GM19463 (cell line): Measurements from ENCODE around the gene CCN2.
"Not testable (repeated sequence)": the region's sequence is repeated elsewhere in the genome, so short reads cannot be mapped to it uniquely, and the experiment has no call there.

ENCODE experiments used
- ATAC-seq: cut with Tn5 transposase; IDR thresholded peaks from one replicate; pipeline ENCODE4 v1.9.1; 2021; ENCODE audit warnings: mild to moderate bottlenecking, moderate library complexity; ENCODE audit not compliant: unreplicated experiment

Gene CCN2

GRCh38 chr6:131946404-131946991, 4.7 kb downstream of the CCN2 start:
- no peak for ATAC-seq

- no peak for ATAC-seq
Observed at GRCh38 chr6:131945971-131946370, 5.2 kb downstream of the CCN2 start.

- ATAC-seq, result no peak
Observed at GRCh38 chr6:131937703-131938631, 13.2 kb downstream of the CCN2 start.

GRCh38 chr6:131937226-131937625, 13.9 kb downstream of the CCN2 start:
- ATAC-seq, result no peak

- ATAC-seq, result no peak
Observed at GRCh38 chr6:131936156-131936555, 15.0 kb downstream of the CCN2 start.

DNA sequence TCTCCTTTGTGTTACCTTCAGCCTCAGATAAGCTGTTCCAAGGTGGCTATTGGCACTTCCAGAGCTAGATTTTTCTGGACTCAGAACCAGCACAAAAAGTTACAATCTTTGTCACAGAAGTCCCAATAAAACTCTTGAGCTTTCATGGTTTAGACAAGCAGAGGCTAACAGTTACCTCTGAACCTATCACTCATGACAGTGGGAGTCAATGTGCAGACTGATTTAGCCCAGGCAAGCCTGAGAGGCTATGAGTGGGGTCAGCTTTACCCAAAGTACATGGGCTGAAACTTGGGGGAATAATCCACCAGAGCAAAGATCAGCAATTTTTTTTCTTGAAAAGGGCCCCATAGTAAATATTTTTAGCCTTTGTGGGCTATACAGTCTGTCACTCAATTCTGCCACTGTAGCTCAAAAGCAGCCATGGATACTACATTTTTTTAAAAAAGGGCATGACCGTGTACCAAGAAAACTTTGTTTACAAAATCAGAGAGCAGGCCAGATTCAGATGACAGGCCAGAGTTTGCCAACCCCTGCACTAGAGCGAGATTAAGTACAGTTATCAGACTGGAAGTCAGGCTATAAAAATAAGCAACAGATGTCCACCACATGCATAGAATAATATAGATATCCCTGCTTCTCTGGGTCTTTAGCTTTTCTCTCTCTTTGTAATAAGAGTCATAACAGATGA, 20.0 kb downstream of the CCN2 start:
- no peak for ATAC-seq

- no peak for ATAC-seq
Observed at GRCh38 chr6:131929976-131930375, 21.2 kb downstream of the CCN2 start.

DNA sequence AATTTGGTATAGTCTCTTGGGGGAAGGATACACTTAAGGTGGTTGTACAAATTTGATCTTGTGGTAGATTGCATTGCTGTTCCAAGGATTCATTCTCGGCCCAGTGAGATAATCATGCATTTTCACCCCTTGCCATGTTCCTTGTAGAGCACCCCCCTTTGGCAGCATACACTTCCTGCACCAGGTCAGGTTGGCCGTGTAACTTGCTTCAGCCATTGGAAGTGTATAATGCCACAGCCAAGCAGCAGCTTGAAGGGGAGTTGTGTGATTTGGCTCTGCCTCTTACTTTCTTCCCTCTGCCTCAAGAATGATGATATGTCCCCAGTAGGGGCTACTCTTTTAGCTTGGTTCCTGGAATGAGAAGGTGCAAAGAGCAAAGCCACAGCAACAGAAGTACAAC, 21.9 kb downstream of the CCN2 start:
- no peak for ATAC-seq

DNA sequence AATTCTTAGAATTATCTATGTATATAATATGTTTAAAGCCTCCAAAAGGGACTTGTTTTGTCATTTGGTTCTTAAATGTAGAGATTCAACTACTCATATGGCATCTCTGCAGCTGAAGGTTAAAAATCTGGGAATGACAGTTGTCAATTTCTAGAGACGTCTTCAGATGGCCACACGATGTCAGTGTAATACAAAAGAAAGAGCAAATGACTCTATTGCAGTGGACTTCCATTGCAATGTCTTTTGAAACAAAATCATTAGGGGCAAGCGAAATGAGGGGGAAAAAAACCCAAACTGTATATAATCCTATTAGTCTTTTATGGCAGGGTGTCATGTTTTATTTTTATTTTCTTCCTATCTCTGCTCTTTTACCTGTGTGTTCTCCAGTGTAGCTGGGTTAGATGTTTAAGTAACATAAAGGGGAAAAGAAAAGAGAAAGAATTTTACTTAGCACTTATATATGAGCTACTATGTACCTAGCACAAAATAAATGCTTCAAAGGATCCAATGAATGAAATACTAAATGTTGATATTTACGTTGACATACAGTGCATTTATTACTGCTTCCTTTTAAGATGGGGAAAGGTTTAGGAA, 26.2 kb downstream of the CCN2 start:
- ATAC-seq, result no peak

DNA sequence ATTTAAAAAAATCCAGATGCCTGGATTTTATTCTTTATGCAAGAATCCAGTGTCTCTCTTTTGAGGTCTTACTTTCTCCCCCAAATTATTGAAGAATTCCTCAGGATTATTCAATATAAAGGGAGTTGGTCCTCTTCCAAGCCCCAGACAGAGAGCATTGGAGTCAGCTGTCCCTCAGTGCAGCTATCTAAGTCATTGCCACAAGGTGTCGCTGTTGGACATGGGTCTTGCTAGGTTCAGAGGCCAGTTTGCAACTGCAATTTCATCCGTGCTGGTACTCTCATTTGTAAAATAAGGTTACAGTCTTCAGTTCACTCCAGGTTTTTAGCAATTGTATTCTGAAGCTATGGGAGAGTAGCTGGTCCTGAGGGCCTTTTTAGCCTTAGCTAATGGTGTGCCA, 27.8 kb downstream of the CCN2 start:
- no peak for ATAC-seq

GRCh38 chr6:131920656-131921055, 30.5 kb downstream of the CCN2 start:
- no peak for ATAC-seq

- ATAC-seq, result no peak
Observed at GRCh38 chr6:131918650-131919355, 32.4 kb downstream of the CCN2 start.

- no peak for ATAC-seq
Observed at GRCh38 chr6:131917763-131918649, 33.2 kb downstream of the CCN2 start.

DNA sequence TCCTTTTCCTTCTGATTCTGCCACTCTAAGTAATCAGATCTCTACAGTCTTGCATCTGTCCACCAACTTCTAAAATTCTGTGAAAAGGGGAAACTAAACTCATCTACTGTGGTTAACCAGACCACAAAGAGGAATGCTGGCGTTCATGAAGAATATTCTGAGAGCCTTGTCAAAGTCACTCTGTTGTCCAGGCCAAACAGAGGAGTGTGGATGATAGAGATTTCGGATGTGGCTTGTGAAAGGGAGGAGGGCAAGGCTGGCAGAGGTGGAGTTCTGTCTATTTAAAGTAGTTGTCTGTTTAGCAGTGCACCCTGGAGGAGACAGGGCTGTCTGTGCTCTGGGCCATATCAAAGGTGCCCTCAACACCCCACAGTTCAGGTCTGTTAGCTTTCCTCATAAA, 33.9 kb downstream of the CCN2 start:
- ATAC-seq, result no peak

GRCh38 chr6:131916847-131917246, 34.3 kb downstream of the CCN2 start:
- ATAC-seq, result no peak

- ATAC-seq, result not testable (repeated sequence)
Observed at GRCh38 chr6:131916091-131916796, 34.9 kb downstream of the CCN2 start.

- ATAC-seq, result peak; percentile 78
Observed at GRCh38 chr6:131914967-131915751, 36.0 kb downstream of the CCN2 start.

GRCh38 chr6:131914234-131914633, 36.9 kb downstream of the CCN2 start:
- no peak for ATAC-seq
